IMR-90 (cell line): ENCODE measurements around the gene ELAVL1. TPM values are rescaled to one million over a fixed set of nuclear protein-coding genes. Genes with fewer than 3 reads are reported as not detected.

ENCODE experiments used
- ATAC-seq: fragments of 200-7000 bp; cut with Tn5 transposase; 2 replicates; pipeline ENCODE4 v1.9.1; 2020; ENCODE audit warnings: low read depth, mild to moderate bottlenecking, moderate library complexity
- BruUV-seq: library from RNA; stranded (reverse); fragments of 400-500 nt; replicated peaks from 2 replicates; lab custom pipeline; 2021; lab: Mats Ljungman, UMichigan
- CTCF ChIA-PET: fragments of 300-600 bp; formaldehyde crosslinking; extraction: SDS; loops from one replicate; lab custom pipeline; 2021; ENCODE audit warnings: antibody characterized with exemption; lab: Yijun Ruan, JAX
- POLR2A ChIA-PET: fragments of 300-600 bp; sonication (Branson Sonifier 250); formaldehyde crosslinking; loops from one replicate; lab custom pipeline; 2022; ENCODE audit warnings: antibody characterized with exemption; ENCODE audit not compliant: unreplicated experiment; lab: Charles Lee
- DNase-seq: peaks from one replicate; pipeline ENCODE4 v3.0.0; 2013
- H2AFZ ChIP-seq: replicated peaks from 2 replicates; pipeline ENCODE3; 2013; ENCODE audit warnings: low read length, mild to moderate bottlenecking; ENCODE audit not compliant: poor library complexity
- H2AK5ac ChIP-seq: 2 replicates; pipeline ENCODE4 v1.6.1; 2013; ENCODE audit warnings: low read depth, low read length, inconsistent platforms
- H2AK9ac ChIP-seq: replicated peaks from 2 replicates; pipeline ENCODE3; 2013; ENCODE audit warnings: mild to moderate bottlenecking, low read depth, low read length, moderate library complexity; ENCODE audit not compliant: poor library complexity
- H2BK120ac ChIP-seq: 2 replicates; pipeline ENCODE4 v1.6.1; 2013; ENCODE audit warnings: low read depth, low read length, inconsistent platforms
- H2BK15ac ChIP-seq: 3 replicates; pipeline ENCODE4 v1.6.1; 2013; ENCODE audit warnings: low read depth, low read length, inconsistent platforms
- H2BK20ac ChIP-seq: 2 replicates; pipeline ENCODE4 v1.6.1; 2013; ENCODE audit warnings: low read depth, mild to moderate bottlenecking, inconsistent platforms, low read length, moderate library complexity
- H2BK5ac ChIP-seq: 2 replicates; pipeline ENCODE4 v1.6.1; 2013; ENCODE audit warnings: mild to moderate bottlenecking, low read depth, low read length, inconsistent platforms; ENCODE audit not compliant: poor library complexity, severe bottlenecking
- H3K14ac ChIP-seq: replicated peaks from 2 replicates; pipeline ENCODE4 v1.6.1; 2013; ENCODE audit warnings: low read depth, low read length, inconsistent platforms
- H3K18ac ChIP-seq: 2 replicates; pipeline ENCODE4 v1.6.1; 2013; ENCODE audit warnings: low read depth, low read length, control low read depth
- H3K23ac ChIP-seq: 2 replicates; pipeline ENCODE4 v1.6.1; 2013; ENCODE audit warnings: low read depth, low read length, inconsistent platforms
- H3K27ac ChIP-seq: 2 replicates; pipeline ENCODE4 v1.5.1; 2013; ENCODE audit warnings: mild to moderate bottlenecking, control low read depth, low read length; ENCODE audit not compliant: insufficient read depth
- H3K27me3 ChIP-seq: 2 replicates; pipeline ENCODE4 v1.6.1; 2013; ENCODE audit warnings: low read length; ENCODE audit not compliant: control insufficient read depth, insufficient read depth
- H3K36me3 ChIP-seq: 2 replicates; pipeline ENCODE4 v1.6.1; 2013; ENCODE audit warnings: low read length, mixed read lengths; ENCODE audit not compliant: control insufficient read depth, insufficient read depth
- H3K4ac ChIP-seq: 2 replicates; pipeline ENCODE4 v1.6.1; 2013; ENCODE audit warnings: low read depth, low read length, inconsistent platforms
- H3K4me1 ChIP-seq: 2 replicates; pipeline ENCODE4 v1.6.1; 2013; ENCODE audit warnings: low read length, mixed read lengths; ENCODE audit not compliant: control insufficient read depth, insufficient read depth
- H3K4me2 ChIP-seq: 2 replicates; pipeline ENCODE4 v1.6.1; 2013; ENCODE audit warnings: low read depth, mild to moderate bottlenecking, control low read depth, low read length, moderate library complexity
- H3K4me3 ChIP-seq: 2 replicates; pipeline ENCODE4 v1.5.1; 2013; ENCODE audit warnings: low read depth, mild to moderate bottlenecking, control low read depth, low read length, moderate library complexity; ENCODE audit not compliant: insufficient read depth
- H3K56ac ChIP-seq: 2 replicates; pipeline ENCODE4 v1.6.1; 2013; ENCODE audit warnings: low read length, inconsistent platforms; ENCODE audit not compliant: insufficient read depth; ENCODE audit errors: extremely low read depth
- H3K79me1 ChIP-seq, 2 experiments: 2 replicates each; pipeline ENCODE4 v1.6.1; 2013; ENCODE audit warnings: low read length in 2 of 2, inconsistent platforms in 1 of 2, low read depth in 1 of 2
- H3K9ac ChIP-seq: 2 replicates; pipeline ENCODE4 v1.6.1; 2013; ENCODE audit warnings: low read depth, low read length, control low read depth
- H3K9me1 ChIP-seq: 2 replicates; pipeline ENCODE4 v1.6.1; 2013; ENCODE audit warnings: low read length, inconsistent platforms; ENCODE audit not compliant: insufficient read depth
- H3K9me3 ChIP-seq: 2 replicates; pipeline ENCODE4 v1.6.1; 2013; ENCODE audit warnings: low read length; ENCODE audit not compliant: control insufficient read depth, insufficient read depth
- H4K20me1 ChIP-seq: 2 replicates; pipeline ENCODE4 v1.6.1; 2013; ENCODE audit warnings: low read length, inconsistent platforms; ENCODE audit not compliant: insufficient read depth
- H4K5ac ChIP-seq: 2 replicates; pipeline ENCODE4 v1.6.1; 2013; ENCODE audit warnings: mild to moderate bottlenecking, low read depth, low read length, control low read depth
- H4K8ac ChIP-seq, 2 experiments: 2 replicates each; pipeline ENCODE4 v1.6.1; 2013; ENCODE audit warnings: low read depth in 2 of 2, low read length in 2 of 2, control low read depth in 1 of 2, inconsistent platforms in 1 of 2
- H4K91ac ChIP-seq: 2 replicates; pipeline ENCODE4 v1.6.1; 2013; ENCODE audit warnings: low read depth, low read length, inconsistent platforms; ENCODE audit not compliant: insufficient read depth
- CHD1 ChIP-seq: IDR thresholded peaks from 2 replicates; pipeline ENCODE4 v1.6.1; 2012; ENCODE audit warnings: low read depth, low read length, improper control_type of control experiment
- CTCF ChIP-seq: conservative IDR thresholded peaks from 2 replicates; pipeline ENCODE4 v1.5.1; 2012; ENCODE audit warnings: mild to moderate bottlenecking, low read depth, low read length, improper control_type of control experiment
- FOS ChIP-seq: fragments of 150-350 bp; IDR thresholded peaks from 2 replicates; pipeline ENCODE4 v1.6.1; 2016; ENCODE audit warnings: low read depth, low read length
- MAFK ChIP-seq: IDR thresholded peaks from 2 replicates; pipeline ENCODE4 v1.6.1; 2012; ENCODE audit warnings: low read depth, low read length, improper control_type of control experiment
- MAZ ChIP-seq: IDR thresholded peaks from 2 replicates; pipeline ENCODE4 v1.6.1; 2012; ENCODE audit warnings: low read depth, mild to moderate bottlenecking, low read length, improper control_type of control experiment, moderate library complexity, borderline replicate concordance
- MXI1 ChIP-seq: IDR thresholded peaks from 2 replicates; pipeline ENCODE4 v1.6.1; 2012; ENCODE audit warnings: low read depth, mild to moderate bottlenecking, low read length, moderate library complexity, borderline replicate concordance
- NFE2L2 ChIP-seq: fragments of 150-350 bp; IDR thresholded peaks from 2 replicates; pipeline ENCODE4 v1.6.1; 2016; ENCODE audit warnings: low read depth, mild to moderate bottlenecking, low read length
- POLR2A ChIP-seq: IDR thresholded peaks from 2 replicates; pipeline ENCODE4 v1.6.1; 2012; ENCODE audit warnings: mild to moderate bottlenecking, low read depth, low read length
- RAD21 ChIP-seq: IDR thresholded peaks from 2 replicates; pipeline ENCODE4 v1.6.1; 2012; ENCODE audit warnings: low read length, improper control_type of control experiment
- RCOR1 ChIP-seq: IDR thresholded peaks from 2 replicates; pipeline ENCODE4 v1.6.1; 2012; ENCODE audit warnings: mild to moderate bottlenecking, low read length, improper control_type of control experiment; ENCODE audit not compliant: insufficient replicate concordance
- RFX5 ChIP-seq: IDR thresholded peaks from 2 replicates; pipeline ENCODE4 v1.8.0; 2012; ENCODE audit warnings: low read depth, mild to moderate bottlenecking, low read length, moderate library complexity
- SMC3 ChIP-seq: fragments of 150-350 bp; IDR thresholded peaks from 2 replicates; pipeline ENCODE4 v1.6.1; 2016; ENCODE audit warnings: low read depth, mild to moderate bottlenecking, antibody characterized with exemption, low read length, moderate library complexity
- USF2 ChIP-seq: fragments of 150-350 bp; IDR thresholded peaks from 2 replicates; pipeline ENCODE4 v1.6.1; 2017; ENCODE audit warnings: mild to moderate bottlenecking, antibody characterized with exemption, low read length, low read depth
- WGBS, 2 experiments: methylation state at CpG; one replicate each; pipeline versions ENCODE4 v1.1.5 to v1.1.7; 2013; ENCODE audit warnings: missing lambda C conversion rate in 2 of 2; ENCODE audit not compliant: insufficient read length in 1 of 2; ENCODE audit errors: extremely low coverage in 2 of 2; 5-methylcytosine and 5-hydroxymethylcytosine counted together
- dilution Hi-C: fragments of 300-500 bp; cut with HindIII; formaldehyde crosslinking; loops from one replicate; pipeline ENCODE4 v1.14.3; 2018; ENCODE audit warnings: low sequenced_read_pairs; ENCODE audit not compliant: unreplicated experiment
- in situ Hi-C: fragments of 300-500 bp; cut with MboI; formaldehyde crosslinking; loops from 3 replicates; pipeline ENCODE4 v1.14.3; 2019; ENCODE audit warnings: low sequenced_read_pairs, inconsistent platforms, mixed read lengths
- intact Hi-C: fragments of 100-400 bp; cut with micrococcal nuclease; formaldehyde crosslinking; loops from 2 replicates; pipeline ENCODE4 v1.10.0; 2022
- polyA plus RNA-seq, 3 experiments: library from polyadenylated mRNA; depleted of rRNA; stranded (reverse); fragments of >200 nt; gene quantifications; 2 replicates each; pipeline ENCODE4 v1.2.3, GENCODE V29; 2012; ENCODE audit warnings: low replicate concordance in 1 of 3
- total RNA-seq: library from RNA; depleted of rRNA; stranded (reverse); fragments of >200 nt; gene quantifications from 2 replicates; pipeline ENCODE4 v1.2.3, GENCODE V29; 2012

Gene ELAVL1
- total and polyA plus RNA-seq, 2 of the 4 experiments (the other 2 are of a cell fraction), result 55.6 to 59.0 TPM

- no peak for TF ChIP-seq SMC3
These were observed 5.0 kb downstream of the ELAVL1 start (continued) for GRCh38 chr19:8000298-8001038.

- DNase-seq (no peak), ATAC-seq (no peak)
- Histone ChIP-seq H2BK120ac (no peak overlapping the region), H3K4me2 (no peak overlapping the region), H3K4ac (no peak overlapping the region), H3K36me3 (peaks cover 6% of the 10 kb centered on the region; the same call in 1 of the 2 replicates), H3K9me1 (peaks cover 20% of the 10 kb centered on the region), H3K56ac (no peak overlapping the region), H4K91ac (no peak overlapping the region), H3K18ac (no peak overlapping the region), H3K4me1 (peaks cover 14% of the 10 kb centered on the region), H3K14ac (no peak overlapping the region), H3K9me3 (no peaks in the 10 kb centered on the region), H3K4me3 (no peak overlapping the region), H4K5ac (no peak overlapping the region), H3K27ac (no peak overlapping the region), H2BK5ac (no peak overlapping the region), H2BK15ac (no peak overlapping the region), H2AK5ac (no peak overlapping the region), H3K27me3 (no peaks in the 10 kb centered on the region), H2BK20ac (no peak overlapping the region), H3K79me1 (peaks cover 20 to 82% of the 10 kb centered on the region in 2 experiments), H3K23ac (no peak overlapping the region), H4K8ac (no peak overlapping the region), H2AFZ (no peak overlapping the region), H3K9ac (no peak overlapping the region), H2AK9ac (no peak overlapping the region), H4K20me1 (peaks cover 94% of the 10 kb centered on the region)
- WGBS, 2 experiments, result no CpG with 5 or more reads among the region's 4 CpGs
- intact Hi-C loops (no loop called here), in situ Hi-C loops (no loop called here), dilution Hi-C loops (no loop called here)
- BruUV-seq, result no TSS peak
- CTCF ChIA-PET, result interaction anchor here (0.6 kb wide), 1 partner anchor 111 kb away, joined by 3 read pairs; no protein-coding TSS in a partner anchor
- POLR2A ChIA-PET, result no interaction called here
- no peak for TF ChIP-seq NFE2L2
- TF ChIP-seq CHD1, result no peak
- no peak for TF ChIP-seq USF2
- TF ChIP-seq POLR2A, result no peak
- TF ChIP-seq RCOR1, result no peak
- TF ChIP-seq SMC3, result no peak
- TF ChIP-seq RFX5, result no peak
- no peak for TF ChIP-seq CTCF
- no peak for TF ChIP-seq MXI1
- TF ChIP-seq MAFK, result no peak
- no peak for TF ChIP-seq FOS
- TF ChIP-seq RAD21, result no peak
- no peak for TF ChIP-seq MAZ
These were observed 6.1 kb downstream of the ELAVL1 start for GRCh38 chr19:7999376-7999775.
